ENCODE data around the gene MED12L. TPM values are rescaled to one million over a fixed set of nuclear protein-coding genes. Genes with fewer than 3 reads are reported as not detected.

MED12L gene
- total and polyA plus RNA-seq, 2 donors from 2014 or later: 0.13 to 0.82 TPM

DNA sequence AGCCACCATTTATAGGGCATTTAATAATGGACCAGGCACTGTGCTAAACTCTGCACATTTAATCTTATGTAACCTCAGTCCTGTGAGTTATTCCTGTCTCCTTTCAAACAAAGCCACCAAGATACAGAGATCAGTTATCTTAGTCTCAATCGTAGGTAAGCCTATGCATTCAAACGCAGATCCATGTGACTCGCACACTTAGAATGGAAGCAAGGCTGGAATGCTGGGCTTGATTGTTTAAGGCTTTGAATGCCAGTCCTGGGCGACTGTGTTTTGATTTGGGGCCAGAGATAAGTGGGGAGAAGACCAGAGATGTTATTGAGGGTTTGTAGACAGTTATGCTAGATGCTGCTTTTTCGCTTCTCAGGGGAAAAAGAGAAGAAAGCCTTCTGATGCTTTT, 22.2 kb downstream of the MED12L start:
- H3K9ac ChIP-seq (ENCODE audit: low read length in 3 of 3): no peak overlapping the region
- H3K4me3 ChIP-seq (ENCODE audit: low read length in 3 of 3): no peak overlapping the region
- FAIRE-seq (no peak), DNase-seq (no peak)
- TF ChIP-seq, protein P1, sequence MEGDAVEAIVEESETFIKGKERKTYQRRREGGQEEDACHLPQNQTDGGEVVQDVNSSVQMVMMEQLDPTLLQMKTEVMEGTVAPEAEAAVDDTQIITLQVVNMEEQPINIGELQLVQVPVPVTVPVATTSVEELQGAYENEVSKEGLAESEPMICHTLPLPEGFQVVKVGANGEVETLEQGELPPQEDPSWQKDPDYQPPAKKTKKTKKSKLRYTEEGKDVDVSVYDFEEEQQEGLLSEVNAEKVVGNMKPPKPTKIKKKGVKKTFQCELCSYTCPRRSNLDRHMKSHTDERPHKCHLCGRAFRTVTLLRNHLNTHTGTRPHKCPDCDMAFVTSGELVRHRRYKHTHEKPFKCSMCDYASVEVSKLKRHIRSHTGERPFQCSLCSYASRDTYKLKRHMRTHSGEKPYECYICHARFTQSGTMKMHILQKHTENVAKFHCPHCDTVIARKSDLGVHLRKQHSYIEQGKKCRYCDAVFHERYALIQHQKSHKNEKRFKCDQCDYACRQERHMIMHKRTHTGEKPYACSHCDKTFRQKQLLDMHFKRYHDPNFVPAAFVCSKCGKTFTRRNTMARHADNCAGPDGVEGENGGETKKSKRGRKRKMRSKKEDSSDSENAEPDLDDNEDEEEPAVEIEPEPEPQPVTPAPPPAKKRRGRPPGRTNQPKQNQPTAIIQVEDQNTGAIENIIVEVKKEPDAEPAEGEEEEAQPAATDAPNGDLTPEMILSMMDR (IDR thresholded peaks at IDR 0.05; ENCODE audit: borderline replicate concordance, extremely low read depth, insufficient read depth): no peak
- H3K9me3 ChIP-seq (ENCODE audit: control insufficient read depth in 2 of 3, insufficient read depth in 1 of 3, low read length in 3 of 3): no peaks in the 10 kb centered on the region
- no peaks in the 10 kb centered on the region for H3K27me3 ChIP-seq (ENCODE audit: control insufficient read depth, insufficient read depth, low read length)
- H3K4me1 ChIP-seq (ENCODE audit: control insufficient read depth in 2 of 3, insufficient read depth in 2 of 3, low read depth in 1 of 3, low read length in 3 of 3): no peaks in the 10 kb centered on the region
- no peaks in the 10 kb centered on the region for H3K36me3 ChIP-seq (ENCODE audit: control insufficient read depth in 2 of 3, insufficient read depth in 3 of 3, low read length in 3 of 3)
- no peak overlapping the region for H3K27ac ChIP-seq (ENCODE audit: low read depth in 2 of 2, low read length in 2 of 2)
- intact Hi-C loops (cut with DNase I): no loop called here

DNA sequence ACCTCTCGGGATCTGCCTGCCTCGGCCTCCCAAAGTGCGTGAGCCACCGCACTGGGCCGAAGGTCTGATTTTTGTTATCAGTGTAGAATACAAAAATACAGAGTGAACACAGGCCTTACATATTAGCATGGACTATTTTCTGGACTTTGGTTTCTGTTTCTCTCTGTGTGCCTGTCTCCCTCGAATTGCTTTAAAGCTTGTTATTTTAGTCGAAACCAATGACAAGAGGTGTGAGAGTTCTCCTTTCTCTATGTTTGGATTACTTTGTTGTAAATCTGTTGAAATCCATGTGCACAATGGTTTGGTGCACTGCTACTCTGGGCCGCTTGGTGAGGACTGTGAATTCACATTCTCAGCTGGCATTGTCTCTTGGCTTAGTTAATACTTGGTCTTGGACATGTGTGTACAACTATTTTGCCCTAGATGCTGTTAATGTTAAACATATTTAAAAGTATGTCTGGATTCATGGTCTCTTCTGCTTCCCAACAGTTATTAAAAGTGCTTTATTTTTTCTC, 23.9 kb downstream of the MED12L start:
- no peaks in the 10 kb centered on the region for H3K27me3 ChIP-seq (ENCODE audit: control insufficient read depth, insufficient read depth, low read length)
- no peak overlapping the region for H3K27ac ChIP-seq (ENCODE audit: low read depth in 2 of 2, low read length in 2 of 2)
- TF ChIP-seq, protein P1 (IDR thresholded peaks at IDR 0.05; ENCODE audit: borderline replicate concordance, extremely low read depth, insufficient read depth): no peak
- no peak overlapping the region for H3K4me3 ChIP-seq (ENCODE audit: low read length in 3 of 3)
- H3K9ac ChIP-seq (ENCODE audit: low read length in 3 of 3): no peak overlapping the region
- H3K9me3 ChIP-seq (ENCODE audit: control insufficient read depth in 2 of 3, insufficient read depth in 1 of 3, low read length in 3 of 3): no peaks in the 10 kb centered on the region
- no peaks in the 10 kb centered on the region for H3K4me1 ChIP-seq (ENCODE audit: control insufficient read depth in 2 of 3, insufficient read depth in 2 of 3, low read depth in 1 of 3, low read length in 3 of 3)
- no peak for FAIRE-seq
- no peak for DNase-seq
- no peaks in the 10 kb centered on the region for H3K36me3 ChIP-seq (ENCODE audit: control insufficient read depth in 2 of 3, insufficient read depth in 3 of 3, low read length in 3 of 3)
- intact Hi-C loops (cut with DNase I): no loop called here

GRCh38 chr3:151112731-151113130, 27.3 kb downstream of the MED12L start:
- H3K36me3 ChIP-seq (ENCODE audit: control insufficient read depth in 2 of 3, insufficient read depth in 3 of 3, low read length in 3 of 3): no peaks in the 10 kb centered on the region
- no peak for FAIRE-seq
- H3K9ac ChIP-seq (ENCODE audit: low read length in 3 of 3): no peak overlapping the region
- TF ChIP-seq, protein P1 (IDR thresholded peaks at IDR 0.05; ENCODE audit: borderline replicate concordance, extremely low read depth, insufficient read depth): no peak
- no peak overlapping the region for H3K27ac ChIP-seq (ENCODE audit: low read depth in 2 of 2, low read length in 2 of 2)
- intact Hi-C loops (cut with DNase I): no loop called here
- H3K4me3 ChIP-seq (ENCODE audit: low read length in 3 of 3): no peak overlapping the region
- H3K4me1 ChIP-seq (ENCODE audit: control insufficient read depth in 2 of 3, insufficient read depth in 2 of 3, low read depth in 1 of 3, low read length in 3 of 3): no peaks in the 10 kb centered on the region
- no peaks in the 10 kb centered on the region for H3K27me3 ChIP-seq (ENCODE audit: control insufficient read depth, insufficient read depth, low read length)
- no peaks in the 10 kb centered on the region for H3K9me3 ChIP-seq (ENCODE audit: control insufficient read depth in 2 of 3, insufficient read depth in 1 of 3, low read length in 3 of 3)
- no peak for DNase-seq

DNA sequence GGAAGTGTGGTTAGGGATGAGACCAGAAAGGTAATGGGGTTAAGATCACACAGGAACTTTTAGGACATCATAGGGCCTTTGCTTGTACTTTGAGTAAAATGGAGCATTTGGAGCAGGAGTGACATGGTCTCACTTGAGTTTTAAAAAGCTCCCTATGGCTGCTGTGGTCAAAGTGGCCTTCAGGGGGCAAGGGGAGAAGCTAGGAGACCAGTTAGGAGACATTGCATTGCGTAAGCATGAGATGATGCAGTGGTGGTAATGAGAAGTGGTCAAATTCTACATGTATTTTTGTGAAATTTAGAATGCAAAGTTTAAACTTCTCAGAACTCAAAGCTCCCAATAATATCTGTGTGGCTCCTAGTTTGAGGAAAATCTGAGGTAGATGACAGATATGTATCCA, 27.9 kb downstream of the MED12L start:
- DNase-seq (no peak), FAIRE-seq (no peak)
- Histone ChIP-seq H3K27ac (ENCODE audit: low read depth in 2 of 2, low read length in 2 of 2) (no peak overlapping the region), H3K36me3 (ENCODE audit: control insufficient read depth in 2 of 3, insufficient read depth in 3 of 3, low read length in 3 of 3) (no peaks in the 10 kb centered on the region), H3K27me3 (ENCODE audit: control insufficient read depth, insufficient read depth, low read length) (no peaks in the 10 kb centered on the region), H3K4me3 (ENCODE audit: low read length in 3 of 3) (no peak overlapping the region), H3K9me3 (ENCODE audit: control insufficient read depth in 2 of 3, insufficient read depth in 1 of 3, low read length in 3 of 3) (no peaks in the 10 kb centered on the region), H3K9ac (ENCODE audit: low read length in 3 of 3) (no peak overlapping the region), H3K4me1 (ENCODE audit: control insufficient read depth in 2 of 3, insufficient read depth in 2 of 3, low read depth in 1 of 3, low read length in 3 of 3) (no peaks in the 10 kb centered on the region)
- TF ChIP-seq, protein P1 (IDR thresholded peaks at IDR 0.05; ENCODE audit: borderline replicate concordance, extremely low read depth, insufficient read depth): no peak
- intact Hi-C loops (cut with DNase I): no loop called here

Data from kidney (tissue), 14 donors.